ENCODE results near the gene NOXO1.
"Not testable (repeated sequence)": the region's sequence is repeated elsewhere in the genome, so short reads cannot be mapped to it uniquely, and the experiment has no call there.

Gene NOXO1

DNA sequence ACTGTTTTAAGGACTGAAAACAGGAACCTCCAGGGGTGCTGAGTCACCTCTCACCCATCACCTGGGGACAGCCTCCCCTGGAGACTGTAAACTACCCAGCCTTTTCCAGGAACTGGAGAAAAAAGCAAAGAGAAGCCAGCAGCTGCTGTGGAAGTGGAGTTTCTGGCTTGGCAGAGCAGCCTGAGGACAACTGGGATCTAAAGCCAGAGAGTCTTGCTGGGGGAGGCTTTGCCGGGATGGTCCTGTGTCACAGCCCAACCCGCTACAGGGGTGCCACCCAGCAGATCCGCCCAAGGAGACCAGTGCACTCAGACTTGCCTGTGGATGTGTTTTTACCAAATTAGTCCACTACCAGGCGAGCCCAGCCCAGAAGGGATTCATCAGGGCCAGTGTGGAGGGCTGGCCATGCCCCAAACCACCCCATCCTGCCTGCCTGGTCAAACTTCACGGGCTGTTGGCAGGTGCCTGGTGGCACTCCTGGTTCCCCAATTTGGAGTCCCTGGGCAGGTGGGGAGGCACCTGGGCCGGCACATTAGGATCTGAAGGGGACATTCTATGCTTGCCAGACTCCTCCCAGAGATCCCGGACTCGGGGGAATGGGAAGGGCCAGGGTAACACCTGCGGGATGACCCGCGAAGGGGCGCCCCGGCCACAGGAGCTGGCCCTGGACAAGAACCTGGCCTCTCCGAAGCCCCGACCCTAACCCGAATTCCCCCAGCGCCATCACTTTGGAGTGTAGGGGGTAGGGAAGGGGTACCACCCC, 39.0 kb downstream of the NOXO1 start:
- DNase-seq (ENCODE audit: low read depth in 2 of 2) = no peak

DNA sequence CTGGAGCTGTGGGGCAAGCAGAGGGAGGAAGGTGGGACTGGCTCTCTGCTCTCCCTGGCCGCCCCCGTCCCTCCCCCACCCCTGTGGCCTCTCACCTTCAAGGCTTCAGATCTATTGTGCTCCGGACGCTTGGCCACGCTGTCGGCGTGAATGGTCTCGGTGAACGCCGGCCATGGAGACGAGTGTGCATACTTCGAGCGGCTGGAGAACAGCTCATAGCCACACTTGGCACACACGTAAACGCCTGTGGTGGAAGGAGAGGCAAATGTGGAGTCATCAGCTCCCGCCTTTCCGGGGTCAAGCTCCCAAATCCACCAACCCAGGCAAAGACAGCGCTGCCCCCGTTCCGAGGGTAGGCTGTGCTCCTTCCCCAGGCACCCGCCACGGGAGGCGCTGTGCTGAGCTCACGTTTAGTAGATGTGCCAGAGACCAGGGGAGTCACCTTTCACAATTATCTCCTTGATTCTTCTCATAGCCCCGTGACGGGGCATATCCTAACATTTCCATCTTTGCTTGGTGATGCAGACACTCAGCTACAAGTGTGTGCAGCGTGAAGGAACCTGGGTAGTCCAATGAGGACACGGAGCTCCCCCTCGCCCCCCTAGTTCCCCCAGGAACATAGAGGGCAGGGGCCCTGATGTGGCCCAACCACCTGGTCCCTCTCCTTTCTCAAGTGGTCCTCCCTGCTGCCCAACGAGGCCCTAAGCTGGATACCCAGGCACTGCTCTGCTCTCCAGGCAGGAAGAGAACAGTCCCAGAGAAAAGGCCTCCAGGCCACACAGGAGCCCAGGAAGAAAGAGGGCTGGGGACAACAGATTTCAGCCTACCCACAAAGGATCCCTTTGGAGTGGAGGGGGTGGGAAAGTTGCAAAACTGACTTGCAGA, 39.9 kb downstream of the NOXO1 start:
- no peak for DNase-seq (ENCODE audit: low read depth in 2 of 2)

DNA sequence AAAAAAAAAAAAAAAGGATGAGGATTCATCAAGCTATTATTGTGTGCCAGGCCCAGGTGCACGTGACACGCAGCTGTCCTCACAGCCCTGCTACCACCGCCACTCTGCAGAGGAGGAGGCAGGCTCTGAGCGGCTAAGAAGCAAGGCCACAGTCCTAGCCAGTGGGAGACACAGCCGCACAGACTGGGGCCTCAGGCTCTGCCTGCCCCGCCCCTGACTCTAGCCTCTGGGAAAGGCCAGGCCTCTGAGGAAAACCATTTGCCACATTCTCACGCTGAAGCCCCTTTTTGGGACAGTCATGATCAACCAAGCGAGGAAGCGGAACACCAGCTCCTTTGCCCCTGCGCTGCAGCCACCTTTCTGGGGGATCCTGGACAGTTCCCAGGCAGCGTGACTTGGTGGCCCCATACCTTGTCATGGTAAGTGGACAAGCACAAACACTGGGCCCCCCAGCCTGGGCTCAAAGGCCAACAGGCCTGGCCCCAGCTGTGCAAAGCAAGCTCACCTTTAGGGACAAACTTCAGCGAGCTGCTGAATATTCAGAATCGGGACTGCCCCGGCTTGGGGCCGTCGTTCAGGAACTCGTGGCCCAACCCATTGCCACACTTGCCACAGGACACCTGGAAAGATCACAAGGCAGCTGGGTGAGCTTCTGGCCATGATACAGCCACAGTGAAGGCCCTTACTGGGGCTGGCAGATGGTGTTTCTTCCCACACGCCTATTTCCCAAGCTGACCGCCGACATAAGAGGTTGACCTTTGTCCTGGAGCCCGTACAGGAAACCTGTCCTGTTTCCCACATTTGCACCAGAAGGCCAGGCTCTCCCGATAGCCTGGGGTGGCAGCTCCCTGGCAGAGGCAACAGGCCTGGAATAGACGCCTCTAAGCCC, 40.8 kb downstream of the NOXO1 start:
- no peak for DNase-seq (ENCODE audit: low read depth in 2 of 2)

DNA sequence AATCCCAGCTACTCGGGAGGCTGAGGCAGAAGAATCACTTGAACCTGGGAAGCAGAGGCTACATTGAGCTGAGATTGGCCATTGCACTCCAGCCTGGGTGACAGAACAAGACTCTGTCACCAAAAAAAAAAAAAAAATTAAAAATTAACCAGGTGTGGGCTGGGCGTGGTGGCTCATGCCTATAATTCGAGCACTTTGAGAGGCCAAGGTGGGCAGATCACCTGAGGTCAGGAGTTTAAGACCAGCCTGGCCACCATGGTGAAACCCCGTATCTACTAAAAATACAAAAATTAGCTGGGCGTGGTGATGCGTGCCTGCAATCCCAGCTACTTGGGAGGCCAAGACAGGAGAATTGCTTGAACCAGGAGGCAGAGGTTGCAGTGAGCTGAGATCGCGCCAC, 41.4 kb downstream of the NOXO1 start:
- DNase-seq (ENCODE audit: low read depth in 2 of 2) = not testable (repeated sequence)

DNA sequence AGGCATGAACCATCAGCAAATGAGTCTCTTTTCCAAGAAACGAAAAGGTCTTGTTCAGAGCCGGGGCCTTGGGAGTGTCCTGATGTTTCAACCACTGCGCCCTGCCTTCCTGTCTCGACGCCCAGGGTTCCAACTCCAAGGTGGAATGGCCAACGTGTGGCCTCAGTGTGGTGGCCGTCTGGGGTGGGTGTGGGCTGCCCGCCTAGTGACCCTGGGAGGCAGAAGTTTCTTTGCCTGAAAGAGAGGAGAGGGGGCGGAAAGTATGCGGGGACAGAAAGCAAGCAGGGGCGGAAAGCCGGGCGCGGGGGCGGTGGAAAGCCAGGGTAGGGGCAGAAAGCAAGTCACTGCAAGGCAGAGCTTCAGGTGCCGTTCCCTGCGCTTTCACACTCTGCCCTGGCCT, 42.4 kb downstream of the NOXO1 start:
- DNase-seq (ENCODE audit: low read depth in 2 of 2) = no peak

DNA sequence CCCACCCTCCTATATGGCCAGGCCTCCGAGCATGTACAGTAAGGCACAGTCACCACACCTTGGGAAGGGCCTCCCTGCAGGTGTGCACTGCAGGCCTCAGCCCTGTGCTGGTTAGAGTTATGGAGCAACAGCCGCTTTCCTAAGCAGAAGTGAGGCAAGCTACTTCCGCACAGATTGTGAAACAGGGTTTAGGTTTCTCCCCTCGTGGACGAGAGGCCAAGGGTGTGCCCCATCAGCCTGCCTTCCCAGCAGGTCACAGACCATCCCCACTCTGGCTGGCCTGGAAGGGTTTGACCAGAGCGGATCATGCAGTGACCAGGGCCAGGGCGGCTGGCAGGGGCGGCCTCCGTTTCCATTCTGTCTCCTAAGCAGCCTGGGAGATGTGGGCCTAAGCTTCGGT, 43.0 kb downstream of the NOXO1 start:
- no peak for DNase-seq (ENCODE audit: low read depth in 2 of 2)

DNA sequence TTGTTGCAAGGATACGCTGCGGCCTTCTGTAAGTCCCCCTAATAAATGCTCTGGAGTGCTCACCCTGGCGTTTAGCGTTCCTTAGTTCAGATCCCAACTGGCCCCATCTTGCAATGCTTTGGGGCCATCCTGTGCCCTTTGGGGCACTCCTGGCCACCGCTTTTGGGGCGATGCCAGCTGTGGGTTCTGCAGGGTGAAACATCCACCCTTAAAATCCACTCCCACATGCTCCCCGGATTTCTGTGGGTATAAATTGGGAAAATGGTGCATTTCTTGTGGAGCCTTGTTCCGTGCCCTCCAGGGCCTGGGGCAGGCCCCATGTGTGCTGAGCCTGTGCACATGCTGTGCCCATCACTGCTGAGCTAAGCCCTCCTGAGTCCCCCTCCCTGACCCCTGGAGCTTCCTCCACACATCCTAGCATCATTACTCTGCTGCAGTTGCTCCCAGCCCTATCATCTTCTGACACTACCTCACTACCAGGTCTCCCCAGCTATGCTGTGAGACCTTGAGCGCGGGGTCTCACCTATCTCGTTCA, 44.3 kb downstream of the NOXO1 start:
- DNase-seq (ENCODE audit: low read depth in 2 of 2) = no peak

DNA sequence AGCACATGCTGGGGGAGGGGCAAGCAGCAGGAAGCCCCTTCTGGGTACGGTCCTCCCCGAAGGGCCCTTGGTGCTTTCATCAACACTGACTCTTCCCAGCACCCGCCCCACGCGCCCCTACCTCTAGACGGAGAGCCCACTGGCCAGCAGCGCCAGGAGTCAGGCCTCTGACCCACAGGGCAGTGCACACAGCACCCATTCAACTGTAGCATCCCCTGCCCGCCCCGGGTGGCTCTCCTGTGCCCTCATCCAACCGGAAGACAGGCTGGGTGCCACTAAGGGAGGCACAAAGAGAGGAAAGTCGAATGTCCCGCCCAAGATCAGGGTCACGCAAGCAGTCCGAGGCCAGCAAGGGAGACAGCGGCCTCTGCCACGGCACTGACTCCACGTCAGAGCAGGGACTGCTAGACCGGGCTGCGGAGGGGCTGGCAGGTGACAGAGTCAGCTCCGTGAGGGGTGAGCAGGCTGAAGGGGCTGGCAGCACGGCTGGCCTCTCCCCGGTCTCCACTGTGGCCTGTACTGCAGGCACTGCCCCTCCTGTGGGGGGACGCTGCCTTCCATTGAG, 48.1 kb downstream of the NOXO1 start:
- DNase-seq (ENCODE audit: low read depth in 2 of 2) = no peak

DNA sequence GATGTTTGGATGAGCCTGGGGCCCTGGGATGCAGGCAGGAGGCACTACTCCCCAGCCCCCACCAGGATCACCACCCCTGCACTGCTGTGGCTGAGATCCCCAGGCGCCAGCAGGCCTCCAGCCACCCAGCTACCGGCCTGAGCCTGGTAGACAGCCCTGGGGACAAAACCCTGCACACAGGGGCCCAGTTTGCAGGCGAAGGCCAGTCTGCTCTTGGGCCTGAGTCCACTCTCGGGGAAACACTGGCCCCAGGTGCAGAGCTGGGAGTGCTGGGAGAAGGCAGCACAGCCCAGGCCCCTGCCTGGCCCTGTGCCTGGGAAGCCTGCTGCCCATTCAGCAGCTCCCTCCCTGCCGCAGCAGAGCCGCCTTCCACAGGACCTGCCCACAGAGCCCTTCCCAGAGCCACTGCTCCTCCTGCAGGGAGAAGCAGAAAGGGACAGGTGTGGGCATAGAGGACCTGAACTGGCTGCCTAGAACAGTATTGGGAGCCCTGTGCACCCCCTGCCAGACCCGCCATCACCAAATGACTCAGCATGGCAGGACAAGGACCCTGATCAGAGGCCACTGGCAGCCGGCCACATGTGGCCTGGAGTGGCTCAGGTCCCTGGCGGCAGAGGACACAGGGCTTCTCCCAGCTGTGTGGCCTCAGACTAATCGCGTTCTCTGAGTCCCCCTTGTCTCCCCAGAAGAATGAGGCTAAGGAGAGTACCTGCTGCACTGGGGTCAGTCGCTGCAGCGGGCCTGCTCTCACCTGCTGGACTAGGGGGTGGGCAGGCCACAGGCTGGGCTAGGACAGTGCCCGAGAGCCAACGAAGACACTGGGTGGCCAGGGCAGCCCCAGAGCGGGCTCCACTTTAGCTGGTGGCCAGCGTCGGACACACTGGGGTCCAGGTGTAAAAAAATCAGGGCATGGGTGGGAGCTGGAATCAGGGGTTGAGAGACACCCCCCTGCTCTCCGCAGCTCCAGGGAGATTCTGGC, 48.9 kb downstream of the NOXO1 start:
- no peak for DNase-seq (ENCODE audit: low read depth in 2 of 2)

DNA sequence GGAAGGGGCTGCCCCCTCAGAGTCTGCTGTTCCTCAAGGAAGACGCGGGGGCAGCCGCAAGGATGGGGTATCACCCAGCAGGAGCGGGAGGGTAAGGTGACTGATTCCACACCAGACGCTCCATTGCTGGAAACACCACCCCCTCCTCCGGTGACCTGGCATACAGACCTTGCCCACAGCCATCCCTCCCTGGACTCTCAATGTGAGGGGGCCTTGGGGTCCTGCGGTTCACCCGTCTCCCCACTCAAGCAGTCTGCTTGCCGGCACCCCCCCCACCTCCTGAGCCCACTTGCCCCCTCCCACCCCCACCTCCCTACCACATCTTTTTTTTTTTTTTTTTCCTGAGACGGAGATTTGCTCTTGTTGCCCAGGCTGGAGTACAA, 50.9 kb downstream of the NOXO1 start:
- DNase-seq (ENCODE audit: low read depth in 2 of 2) = no peak

DNA sequence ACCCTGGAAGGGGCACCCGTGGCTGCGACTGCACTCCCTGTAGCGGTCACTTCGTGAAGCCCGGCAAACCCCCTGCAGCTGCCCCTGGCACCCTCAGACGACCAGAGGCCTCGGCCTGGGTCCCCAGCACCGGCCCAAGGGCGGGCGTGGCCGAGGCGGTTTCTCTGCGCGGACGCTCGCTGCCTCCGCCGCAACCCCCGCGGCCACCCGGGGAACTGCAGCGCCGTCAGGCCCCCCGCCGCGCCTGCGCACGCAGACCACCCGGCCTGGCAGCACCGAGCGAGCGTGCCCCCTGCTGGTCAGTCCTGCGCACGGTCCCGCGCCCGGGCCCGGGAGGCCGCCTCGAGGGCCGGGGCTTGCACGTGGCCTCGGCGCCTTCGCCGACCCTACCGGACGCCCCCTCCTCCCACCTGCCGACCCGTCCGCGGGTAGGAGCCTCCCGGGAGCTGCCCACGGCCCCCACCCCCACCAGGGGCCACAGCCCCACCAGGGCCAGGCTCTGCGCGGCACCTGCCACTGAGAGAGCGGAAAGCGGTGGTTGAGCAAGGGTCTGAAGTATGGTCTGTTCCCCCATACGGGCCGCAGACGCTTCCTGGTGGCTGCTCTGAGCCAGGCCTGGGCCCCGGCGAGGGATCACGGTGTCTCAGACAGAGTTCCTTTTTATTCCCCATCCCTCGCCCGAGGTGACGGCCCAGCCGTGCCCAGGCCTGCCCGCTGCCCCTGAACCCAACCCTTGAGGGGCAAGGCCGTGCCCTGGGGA, 51.5 kb downstream of the NOXO1 start:
- DNase-seq (ENCODE audit: low read depth in 2 of 2) = peak; percentile 73 to 86

DNA sequence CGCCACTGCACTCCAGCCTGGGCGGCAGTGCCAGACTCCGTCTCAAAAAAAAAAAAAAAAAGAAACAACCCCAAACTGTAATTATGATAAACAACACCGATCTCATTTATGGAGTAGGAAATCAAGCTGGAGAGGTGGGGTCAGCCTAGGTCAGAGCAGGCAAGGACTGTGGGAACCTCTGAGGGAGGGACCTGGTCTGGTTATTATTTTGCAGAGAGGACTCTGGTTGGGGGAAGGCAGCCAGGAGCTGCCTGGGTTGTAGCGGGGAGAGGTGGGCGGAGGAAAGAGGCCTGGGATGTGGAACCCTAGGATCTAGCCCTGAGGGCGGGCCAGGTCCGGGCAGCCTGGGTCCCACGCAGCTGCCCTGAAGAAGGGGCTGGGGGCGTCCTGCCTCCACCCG, 52.2 kb downstream of the NOXO1 start:
- DNase-seq (ENCODE audit: low read depth in 2 of 2) = no peak

Measured in stimulated activated CD8-positive, alpha-beta memory T cell treated with anti-CD3 and anti-CD28 coated beads, Interleukin-7, amount 100 ng/mL, for 4 hours (primary cell).